ENCODE data around the gene DAP.
A peak's percentile ranks its signal among the peaks of the same experiment; 100 is the strongest.

Gene DAP

DNA sequence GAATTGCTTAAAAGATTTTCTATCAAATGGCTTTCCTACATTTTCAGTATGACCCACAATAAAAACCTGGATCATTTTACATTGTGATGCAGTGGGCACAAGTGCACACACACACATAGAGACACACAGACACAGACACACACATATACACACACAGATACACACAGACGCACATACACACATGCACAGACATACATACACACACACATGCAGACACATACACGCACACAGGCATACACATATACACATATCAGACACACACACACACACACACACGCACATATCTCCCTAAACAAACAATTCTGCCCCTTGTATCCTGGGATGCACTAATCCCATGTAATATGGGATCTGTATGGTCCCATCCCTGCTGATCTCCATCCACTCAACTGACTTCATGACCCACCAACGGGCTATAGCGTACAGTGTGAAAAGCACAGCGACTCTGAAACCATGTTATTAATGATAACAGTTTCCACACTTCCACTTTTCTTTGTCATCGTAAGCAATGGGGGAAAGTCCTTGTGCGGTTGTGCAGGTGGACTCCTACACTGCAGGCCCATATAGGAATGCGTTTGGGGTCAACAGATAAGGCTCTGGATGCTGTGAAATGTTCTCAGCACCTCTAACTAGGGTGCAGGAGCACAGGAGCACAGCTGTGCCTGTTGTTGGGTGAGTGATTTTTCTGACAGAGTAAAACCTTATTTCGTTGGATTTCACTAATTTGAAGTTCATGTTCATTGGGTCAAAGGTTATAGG, 52.7 kb downstream of the DAP start:
- DNase-seq: no peak

DNA sequence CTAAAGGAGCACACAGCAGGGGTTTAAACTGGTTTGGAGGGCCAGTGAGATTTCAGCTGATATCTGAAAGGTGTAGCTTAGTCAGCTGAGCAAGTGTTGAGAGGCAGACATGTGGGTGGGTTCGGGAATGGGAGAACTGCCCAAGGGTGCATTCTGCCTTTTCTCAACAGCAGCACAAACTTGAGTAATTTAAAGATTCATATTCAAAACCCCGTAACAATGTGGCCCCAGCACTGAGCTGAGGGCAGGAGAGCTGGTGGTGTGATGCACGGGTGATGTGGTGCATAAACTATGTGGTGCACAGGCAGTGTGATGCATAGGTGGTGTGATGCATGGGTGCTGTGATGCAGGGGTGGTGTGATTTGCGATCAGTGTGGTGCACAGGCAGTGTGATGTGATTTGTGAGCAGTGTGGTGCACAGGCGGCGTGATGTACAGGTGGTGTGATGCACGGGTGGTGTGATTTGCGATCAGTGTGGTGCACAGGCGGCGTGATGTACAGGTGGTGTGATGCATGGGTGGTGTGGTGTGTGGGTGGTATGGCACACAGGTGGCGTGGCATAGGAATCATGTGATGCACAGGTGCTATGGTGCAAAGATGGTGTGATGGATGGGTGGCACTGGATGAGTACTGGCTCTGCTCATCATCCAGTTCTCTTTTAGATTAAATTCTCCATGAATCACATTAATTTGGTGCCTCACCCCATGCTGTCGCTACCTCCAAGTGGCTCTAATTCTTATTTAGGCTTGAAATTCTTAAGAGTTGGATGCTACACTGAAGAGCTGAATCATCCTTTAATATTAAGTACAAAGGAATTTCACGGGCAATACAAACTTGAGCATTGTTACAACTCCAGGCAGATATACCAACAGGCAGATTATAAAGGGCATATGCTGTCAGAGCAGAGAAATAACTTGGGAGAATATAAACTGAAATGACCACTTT, 53.6 kb downstream of the DAP start:
- no peak for DNase-seq

DNA sequence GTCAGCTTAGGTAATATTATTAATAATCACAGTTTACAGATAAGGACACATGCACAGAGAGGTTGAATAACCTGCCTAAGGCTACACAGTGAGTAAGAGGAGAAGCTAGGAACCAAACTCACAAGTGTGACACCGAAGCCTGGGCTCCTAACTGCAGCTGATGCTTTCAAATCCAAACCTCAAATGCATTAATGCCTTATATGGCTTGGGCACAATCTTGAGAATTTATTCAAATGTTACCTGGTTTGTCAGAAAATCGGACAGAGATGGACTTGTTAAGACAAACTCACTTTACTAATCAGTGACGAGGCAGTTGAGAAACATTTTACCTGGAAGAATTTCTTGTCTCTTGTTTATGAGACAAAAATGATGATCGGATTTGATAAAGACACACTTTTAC, 54.7 kb downstream of the DAP start:
- DNase-seq: no peak

DNA sequence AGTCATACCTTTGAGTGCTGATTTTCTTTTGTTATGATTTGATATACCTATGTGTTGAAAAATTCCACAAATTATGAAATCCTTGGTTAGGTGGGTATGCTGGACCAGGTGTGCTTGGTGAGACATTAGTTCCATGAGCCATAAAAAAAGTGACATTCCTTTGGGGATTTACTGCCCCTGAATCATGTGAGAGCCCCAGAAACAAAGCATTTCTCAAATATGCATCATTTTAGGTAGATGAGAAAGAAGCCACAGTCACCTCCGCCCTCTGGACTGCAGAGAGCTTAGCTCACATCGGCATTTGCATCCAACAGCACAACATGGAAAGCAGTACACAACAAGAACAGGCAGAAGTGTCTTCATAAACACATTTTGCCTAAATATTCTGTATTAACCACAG, 55.3 kb downstream of the DAP start:
- DNase-seq: no peak

DNA sequence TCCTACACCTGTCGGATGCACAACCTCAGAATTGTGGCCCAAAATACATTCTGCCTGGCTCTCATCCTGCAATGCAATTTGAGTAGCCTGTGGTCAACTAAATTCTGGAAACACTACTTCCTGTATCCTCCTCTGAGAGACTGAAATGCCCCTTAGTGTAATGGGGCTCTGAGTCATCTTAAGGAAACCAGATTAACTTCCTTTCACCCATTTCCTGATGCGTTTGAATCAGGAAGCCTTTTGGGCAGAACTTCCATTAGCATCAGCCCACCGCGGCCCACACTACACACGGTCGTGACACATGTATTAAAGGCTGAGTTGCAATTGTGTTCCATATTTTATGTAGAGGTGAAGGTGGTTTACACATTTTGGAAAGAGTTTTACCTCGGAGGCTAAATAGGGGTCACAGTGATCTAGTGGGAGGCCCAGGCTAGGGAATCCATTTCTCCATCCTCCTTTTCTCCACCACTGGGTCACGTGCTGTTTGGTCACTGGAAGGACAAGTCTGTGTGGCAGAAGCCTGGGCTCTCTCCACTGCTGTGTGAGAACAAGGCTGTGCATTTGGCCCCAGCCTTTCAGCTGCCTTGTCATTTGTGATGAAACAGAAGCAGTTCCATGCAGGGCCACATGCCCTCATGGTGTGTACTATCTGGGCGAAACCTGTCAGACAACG, 55.9 kb downstream of the DAP start:
- DNase-seq: no peak

DNA sequence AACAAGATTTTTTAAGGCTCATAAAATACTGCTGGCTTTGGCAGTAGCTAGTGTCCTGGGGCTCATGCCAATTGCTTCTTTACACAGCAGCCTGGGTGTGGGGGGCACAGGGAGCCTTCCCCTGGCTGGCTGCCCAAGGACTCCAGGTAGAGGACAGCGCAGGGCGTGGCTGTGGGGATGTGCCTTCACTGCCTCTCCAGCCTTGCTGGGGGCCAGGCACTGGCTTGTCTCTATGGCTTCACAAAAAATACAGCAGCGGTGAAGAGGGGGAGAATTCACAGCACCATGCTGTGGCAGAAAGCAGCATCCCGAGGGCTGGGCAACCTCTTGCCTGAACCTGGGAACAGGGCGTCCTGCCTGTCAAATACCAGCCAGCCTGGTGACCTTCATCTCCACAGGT, 57.4 kb downstream of the DAP start:
- no peak for DNase-seq

DNA sequence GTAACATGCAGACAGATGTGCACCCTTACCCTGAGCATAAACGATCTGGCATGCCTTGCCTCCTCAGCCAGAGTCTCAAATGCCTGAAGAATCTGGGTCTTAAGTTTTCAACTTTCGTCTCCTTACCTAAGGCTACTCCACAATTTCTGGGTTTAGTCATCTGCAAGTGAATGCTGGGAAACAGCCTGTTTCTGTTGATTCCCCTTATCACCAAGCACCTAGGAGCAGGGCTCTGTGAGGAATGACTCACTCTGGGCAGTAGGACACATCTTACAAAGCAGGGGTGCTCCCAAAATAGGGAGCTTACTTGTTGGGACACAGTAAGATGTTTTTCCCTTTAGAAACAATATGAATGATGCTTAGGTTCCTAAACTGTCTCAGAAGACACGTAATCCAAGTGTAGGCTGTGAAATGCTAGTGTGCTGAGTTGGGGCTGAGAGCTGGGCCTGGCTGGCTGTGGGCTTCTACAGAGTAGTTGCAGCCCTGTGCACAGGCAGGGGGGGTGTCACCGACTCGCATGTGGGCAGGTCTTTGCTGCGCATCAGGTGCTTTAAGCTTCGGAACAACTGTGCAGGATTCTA, 58.0 kb downstream of the DAP start:
- DNase-seq: no peak

DNA sequence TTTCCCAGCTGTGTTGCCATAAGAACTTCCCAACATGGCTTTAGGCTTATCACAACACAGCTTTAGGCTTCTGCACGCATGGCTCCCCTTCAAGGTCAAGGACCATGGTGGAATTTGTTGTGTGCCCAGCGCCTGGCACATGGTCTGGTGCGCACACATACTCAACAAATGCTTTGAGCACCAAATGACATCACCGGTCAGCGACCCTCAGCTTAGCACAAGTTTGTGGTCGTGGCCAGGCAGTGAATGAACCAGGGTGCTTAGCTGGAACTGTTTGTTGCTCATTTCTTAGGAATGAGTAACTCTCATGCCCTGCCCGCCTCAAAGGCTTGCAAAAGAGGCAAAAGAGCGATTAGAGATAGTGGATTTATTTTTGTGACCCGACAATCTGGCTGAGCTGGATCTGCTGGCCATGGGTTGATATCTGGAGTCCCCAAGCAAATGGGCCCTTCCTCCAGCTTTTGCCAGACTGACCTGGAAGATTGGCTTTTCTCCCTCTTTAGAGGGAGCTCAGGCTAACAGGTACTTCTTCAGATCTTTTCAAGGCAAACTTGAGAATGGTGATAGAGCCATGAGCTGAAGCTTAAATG, 58.9 kb downstream of the DAP start:
- DNase-seq: no peak

DNA sequence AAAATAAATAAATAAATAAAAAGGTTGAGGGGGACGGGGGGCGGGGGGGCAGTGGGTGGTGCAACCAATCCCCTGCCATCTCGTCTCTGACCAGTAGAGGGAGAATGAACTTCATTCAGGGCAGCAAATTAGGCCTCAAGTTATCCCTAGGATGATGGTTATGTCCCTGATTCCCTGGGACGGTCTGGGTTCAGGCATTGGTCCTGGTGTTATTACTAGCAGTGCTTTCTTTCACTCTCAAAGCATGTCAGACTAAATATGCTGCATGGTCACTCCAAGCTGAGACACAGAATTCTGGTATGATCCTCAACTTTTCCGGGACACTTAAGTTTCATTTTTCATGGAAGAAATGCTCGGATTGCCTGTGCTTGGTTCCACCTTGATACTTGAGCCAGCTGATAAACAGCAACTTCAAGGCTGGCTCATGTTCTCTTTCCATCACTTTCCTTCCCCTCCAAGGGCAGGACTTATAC, 59.4 kb downstream of the DAP start:
- peak; percentile 16 for DNase-seq

DNA sequence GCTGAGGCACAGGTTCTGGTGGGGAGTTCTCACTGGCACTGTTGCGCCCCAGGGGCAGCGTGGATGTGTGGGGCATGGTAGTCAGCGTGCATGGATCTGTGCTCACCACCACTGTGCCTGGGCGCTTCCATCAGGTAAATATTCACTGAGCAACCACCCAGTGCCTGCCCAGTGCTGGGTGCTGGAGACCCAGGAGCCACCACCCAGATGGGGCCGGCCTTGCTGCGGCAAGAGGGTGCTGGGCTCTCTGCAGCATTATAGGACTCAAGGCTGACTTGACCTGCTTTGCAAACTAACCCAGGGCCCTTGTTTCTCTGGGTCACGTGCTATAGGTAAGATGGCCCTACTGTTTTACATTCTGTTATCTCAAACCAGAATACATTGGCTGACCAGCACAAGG, 60.5 kb downstream of the DAP start:
- DNase-seq: no peak

DNA sequence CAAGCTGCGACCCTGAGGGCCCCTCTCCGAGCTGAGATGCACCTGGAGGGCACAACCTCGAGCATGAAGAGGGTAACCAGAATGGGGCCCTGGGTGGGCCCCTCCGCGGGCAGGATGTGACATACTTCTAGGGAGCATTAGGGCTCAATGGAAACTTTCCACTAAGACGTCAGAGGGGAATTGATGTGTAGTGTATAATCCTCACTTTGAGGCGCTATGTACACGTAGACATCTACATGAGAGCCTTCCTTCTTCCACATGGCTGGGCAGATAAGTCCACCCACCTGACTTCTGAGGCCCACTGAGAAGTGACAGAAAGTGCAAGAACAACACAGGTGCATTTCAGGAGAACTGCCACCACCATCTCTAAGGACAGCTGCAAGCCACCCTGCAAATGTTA, 61.0 kb downstream of the DAP start:
- DNase-seq: no peak

DNA sequence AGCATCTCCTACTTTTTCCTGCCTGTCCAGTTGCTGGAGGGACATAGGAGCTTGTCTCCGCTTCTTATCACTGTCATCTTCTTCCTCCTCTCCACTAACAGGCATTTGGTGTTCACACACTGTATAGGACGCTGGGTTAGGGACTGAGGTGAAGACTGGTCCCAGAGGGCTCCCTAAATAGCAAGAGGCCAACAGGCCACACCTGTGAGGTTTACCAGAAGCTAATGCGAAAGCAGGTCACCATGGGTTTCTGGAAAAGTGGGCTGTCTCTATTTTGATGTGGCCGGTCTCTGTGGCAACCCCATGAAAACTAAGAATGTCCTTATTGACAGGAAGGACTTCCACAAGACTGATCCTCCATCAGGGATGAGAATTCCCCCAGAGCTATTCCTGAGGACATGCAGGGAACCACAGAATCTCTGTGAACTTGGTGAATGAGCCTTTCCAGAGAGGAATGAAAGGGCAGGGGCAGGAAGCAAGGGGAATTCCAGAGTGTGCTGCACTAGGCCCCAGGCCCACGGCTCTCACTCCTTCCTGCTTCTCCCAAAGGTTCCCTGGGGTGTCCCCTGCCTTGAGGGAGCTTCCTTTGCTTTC, 61.7 kb downstream of the DAP start:
- DNase-seq: no peak

DNA sequence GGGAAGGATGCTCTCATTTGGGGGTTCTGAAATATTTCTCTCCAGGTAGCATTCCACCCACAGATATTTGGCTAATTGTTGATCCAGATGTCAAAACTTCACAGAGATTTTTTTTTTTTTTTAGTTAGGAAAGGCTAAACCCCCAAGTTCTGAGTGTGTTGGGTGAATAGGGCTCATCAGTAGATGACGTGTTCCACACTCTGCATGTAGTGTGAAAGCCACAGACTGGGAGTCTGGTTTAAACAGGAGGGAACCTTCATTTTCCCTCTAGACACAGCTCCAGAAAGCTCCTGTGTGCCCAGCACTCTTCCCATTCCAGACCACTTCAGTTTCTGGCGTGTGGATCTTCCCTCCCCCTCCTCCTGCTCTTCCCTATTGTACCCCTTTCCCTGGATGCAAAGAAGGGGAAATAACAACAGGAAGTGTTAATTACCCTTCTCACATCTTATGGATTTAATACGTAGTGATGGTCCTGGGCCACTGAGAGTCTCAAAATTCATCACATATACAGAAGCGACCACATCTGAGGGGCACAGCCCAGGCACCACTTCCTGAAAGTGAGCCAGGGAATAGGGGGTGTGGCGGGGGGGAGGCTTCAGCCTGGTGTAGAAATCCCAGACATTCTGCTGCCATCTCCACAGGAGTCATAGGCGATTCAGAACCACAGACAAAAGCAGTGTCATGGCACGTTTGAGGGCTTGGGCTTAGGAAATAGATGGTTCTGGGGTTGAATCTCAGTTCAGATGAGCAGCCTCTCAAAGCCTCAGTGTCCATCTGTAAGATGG, 65.1 kb downstream of the DAP start:
- no peak for DNase-seq

DNA sequence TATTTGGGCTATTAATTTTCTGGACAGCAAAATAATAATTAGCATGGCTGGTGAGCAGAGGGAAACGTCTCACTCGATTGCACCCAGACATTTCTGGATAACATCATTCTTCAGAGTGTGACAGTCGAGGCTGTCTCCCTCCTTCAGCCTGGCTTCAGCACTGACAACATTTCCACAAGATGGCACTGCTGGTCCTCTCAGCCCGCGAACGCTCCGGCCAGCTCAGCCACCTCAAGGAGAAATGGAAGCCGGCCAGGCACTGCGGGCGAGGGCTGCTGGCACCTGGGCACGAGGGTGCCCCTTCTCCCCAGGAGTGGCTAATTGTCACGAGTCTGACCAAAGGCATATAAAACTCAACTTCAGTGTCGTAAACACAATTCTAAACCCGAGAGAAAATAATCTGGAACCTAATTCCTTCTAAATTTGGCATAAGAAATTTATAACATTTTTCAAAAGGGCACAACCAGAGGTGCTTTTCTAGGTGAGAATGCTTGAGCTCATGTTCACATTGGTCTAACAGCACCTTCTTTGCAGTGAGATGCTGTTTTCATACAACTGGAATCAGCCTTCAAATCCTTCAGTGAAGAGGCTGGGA, 65.9 kb downstream of the DAP start:
- DNase-seq: peak; percentile 7

DNA sequence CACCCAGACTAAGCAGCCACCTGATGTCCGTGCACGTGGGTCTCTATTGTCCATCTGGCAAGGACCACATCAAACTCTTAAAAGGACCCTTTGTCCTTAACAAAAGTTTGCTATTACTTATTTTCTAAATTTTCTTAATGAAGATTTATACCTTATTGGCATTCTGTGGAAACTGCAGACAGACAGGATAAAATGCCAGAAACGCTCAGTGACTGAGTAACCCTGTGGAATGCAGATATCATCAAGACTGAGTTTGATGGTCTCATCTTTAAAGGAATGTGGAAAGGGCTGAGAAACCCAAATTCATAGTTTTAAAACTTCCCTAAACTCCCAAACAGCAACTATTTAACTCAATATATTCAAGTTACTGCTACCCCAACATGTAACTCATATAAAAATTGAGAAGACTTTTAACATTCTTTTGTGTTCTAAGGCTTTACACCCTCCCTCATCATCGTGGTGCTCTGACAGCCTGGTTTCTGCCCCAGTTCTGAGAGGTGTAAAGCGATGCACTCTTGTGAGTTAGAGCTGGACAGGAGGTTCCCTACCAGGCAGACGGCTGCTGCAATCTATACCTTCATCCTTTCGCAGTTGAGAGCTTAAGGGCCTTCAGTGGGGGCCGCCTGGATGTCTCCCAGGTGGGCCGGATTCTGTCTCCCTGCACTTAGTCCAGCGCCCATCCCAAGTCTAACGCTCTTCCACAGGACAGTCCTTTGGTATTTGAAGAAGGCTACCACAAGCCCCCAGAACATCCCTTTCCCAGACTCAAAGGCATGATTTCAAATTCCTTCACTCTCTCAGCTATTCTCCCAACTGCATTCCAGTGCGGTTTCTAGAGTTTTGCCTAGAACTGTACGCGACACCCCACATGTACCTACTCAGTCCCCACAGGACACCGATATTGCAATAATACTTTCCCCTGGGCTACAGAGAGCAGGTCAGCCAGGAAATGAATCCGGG, 68.9 kb downstream of the DAP start:
- DNase-seq: no peak

DNA sequence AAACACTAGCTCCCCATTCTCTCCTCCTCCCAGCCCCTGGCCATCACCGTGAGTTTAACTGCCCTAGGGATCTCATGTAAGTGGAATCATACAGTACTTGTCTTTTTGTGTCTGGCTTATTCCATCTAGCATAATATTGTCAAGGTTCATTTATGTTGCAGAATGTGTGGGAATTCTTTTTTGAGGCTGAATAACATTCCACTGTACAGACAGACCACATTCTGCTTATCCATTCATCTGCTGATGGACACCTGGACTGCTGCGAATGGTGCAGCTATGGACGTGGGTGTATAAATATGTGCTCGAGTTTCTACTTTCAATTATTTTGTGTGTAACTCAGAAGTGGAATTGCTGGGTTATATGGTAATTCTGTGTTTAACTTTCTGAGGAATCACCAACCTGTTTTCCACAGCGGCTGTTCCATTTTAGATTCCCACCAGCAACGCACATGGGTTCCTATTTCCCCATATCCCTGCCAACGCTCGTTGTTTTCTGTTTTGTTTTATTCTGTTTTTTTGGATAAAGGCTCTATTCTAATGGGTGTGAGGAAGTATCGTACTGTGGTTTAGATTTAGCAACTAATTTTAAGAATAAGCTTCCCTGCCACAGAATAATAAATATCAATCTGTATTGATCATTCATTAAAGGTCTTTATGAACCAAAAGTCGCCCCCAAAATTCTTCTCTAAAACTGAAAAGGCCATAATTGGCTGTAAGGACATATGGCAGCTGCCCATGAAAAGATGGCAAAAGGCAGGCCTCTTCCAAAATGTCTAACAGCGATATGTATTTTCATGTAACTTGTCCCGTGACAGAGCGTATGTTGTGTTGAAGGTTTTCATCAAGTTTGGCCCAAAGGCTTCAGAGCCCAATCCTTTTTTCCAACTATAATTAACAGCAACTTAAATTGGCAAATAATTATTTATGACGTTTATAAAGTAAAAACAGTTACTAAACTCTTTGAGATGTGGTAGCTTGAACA, 70.3 kb downstream of the DAP start:
- no peak for DNase-seq

DNA sequence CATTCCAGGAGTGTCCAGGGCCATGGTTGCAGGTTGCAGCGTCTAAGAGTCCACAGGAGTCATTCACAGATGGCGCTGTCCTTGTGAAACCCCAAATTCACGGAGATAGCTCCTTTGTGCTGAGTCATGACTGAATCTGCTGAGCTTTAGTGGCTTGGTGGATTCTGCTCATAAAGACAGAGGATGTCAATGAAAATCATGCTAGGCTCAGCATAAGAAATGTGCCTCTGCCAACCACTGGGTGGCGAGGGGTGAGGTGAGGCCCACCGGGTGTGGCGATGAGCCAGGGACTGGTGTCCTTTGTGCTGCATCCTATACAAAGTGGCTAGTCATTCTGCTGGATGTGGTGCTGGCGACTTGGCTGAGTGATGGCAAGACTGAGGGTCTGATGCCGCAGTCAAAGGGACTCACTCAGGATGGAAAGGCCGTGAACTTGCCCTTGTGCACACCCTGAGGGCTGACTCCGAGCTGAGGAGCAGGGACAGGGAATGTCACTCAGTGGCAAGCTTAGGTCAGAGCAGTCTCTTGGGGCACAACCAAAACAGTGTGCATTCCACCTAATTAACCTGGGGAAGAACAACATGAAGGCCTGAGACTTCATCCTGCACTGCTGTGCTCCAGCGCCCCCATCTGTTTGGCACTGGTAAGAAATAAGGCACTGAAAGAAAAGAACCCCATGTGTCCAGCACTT, 71.5 kb downstream of the DAP start:
- no peak for DNase-seq

DNA sequence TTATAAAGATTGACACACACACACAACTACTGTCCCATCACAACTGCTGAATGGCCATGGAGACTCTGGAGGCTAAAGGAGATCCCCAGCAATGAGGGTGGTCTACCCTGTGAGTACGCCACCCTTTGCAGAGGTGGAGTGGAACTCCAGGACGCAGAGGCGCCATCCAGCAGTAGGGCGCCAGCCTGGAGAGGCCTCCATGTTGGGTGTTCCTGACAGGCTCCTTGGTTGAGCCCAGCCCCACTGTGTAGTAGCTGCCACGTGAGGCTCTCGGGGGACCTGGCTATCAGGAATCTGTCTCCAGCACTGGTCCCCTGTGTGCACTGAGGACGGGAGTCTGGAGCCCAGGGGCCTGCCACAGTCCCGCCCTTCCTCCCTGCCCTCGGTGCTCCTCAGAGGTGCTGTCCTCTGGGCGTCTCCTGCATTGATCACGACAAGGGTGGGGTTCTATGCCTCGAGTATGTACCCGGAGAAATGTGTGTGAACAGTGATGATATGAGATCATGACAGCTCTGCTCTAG, 72.3 kb downstream of the DAP start:
- no peak for DNase-seq

All from stimulated activated CD4-positive, alpha-beta T cell treated with anti-CD3 and anti-CD28 coated beads, Interleukin-12 subunit alpha, Interleukin-12 subunit beta, amount 100 ng/mL, for 4 hours (primary cell).